Keratinocyte (primary cell): Measurements from ENCODE around the gene BCL11B.

Source experiments
- CTCF ChIP-seq, 3 experiments: IDR thresholded peaks in 1 of 3; conservative IDR thresholded peaks in 1 of 3; optimal IDR thresholded peaks in 1 of 3; 2 replicates in 2 of 3; 3 replicates in 1 of 3; pipeline versions ENCODE3 to v1.5.1; 2011; ENCODE audit warnings: low read length in 3 of 3, mild to moderate bottlenecking in 3 of 3, moderate library complexity in 2 of 3, control low read depth in 1 of 3, inconsistent platforms in 1 of 3; ENCODE audit not compliant: insufficient read depth in 2 of 3; ENCODE audit errors: extremely low read depth in 1 of 3
- EZH2 ChIP-seq: IDR thresholded peaks from one replicate; pipeline ENCODE4 v1.6.1; 2012; ENCODE audit warnings: inconsistent platforms, mild to moderate bottlenecking, low read length, moderate library complexity

GRCh38 chr14:99224116-99224910 lies 47.7 kb downstream of the BCL11B start:
- TF ChIP-seq EZH2 (no peak), CTCF (optimal IDR thresholded peaks at IDR 0.05 in 1 of 3, IDR thresholded peaks at IDR 0.05 in 1 of 3, conservative IDR thresholded peaks at IDR 0.05 in 1 of 3; ENCODE audit: extremely low read depth in 1 of 3, insufficient read depth in 2 of 3, low read length in 3 of 3) (peak; percentile 8 to 24 (median 16))
